GM19035 (cell line): Measurements from ENCODE around the gene PIAS4.

Experiments used
- ATAC-seq: cut with Tn5 transposase; IDR thresholded peaks from one replicate; pipeline ENCODE4 v1.9.1; 2021; ENCODE audit not compliant: unreplicated experiment

PIAS4 gene

GRCh38 chr19:4058693-4059452 lies 51.3 kb downstream of the PIAS4 start:
- ATAC-seq = no peak

GRCh38 chr19:4059453-4059871 lies 51.9 kb downstream of the PIAS4 start:
- no peak for ATAC-seq

- no peak for ATAC-seq
Observed at GRCh38 chr19:4059891-4060620, 52.5 kb downstream of the PIAS4 start.

GRCh38 chr19:4060621-4061177 lies 53.2 kb downstream of the PIAS4 start:
- ATAC-seq = no peak

- ATAC-seq = no peak
Observed at GRCh38 chr19:4061178-4061682, 53.7 kb downstream of the PIAS4 start.

- ATAC-seq = no peak
Observed at GRCh38 chr19:4061683-4062418, 54.3 kb downstream of the PIAS4 start.

- no peak for ATAC-seq
Observed at GRCh38 chr19:4062419-4063368, 55.2 kb downstream of the PIAS4 start.

- no peak for ATAC-seq
Observed at GRCh38 chr19:4063369-4064148, 56.0 kb downstream of the PIAS4 start.

GRCh38 chr19:4064149-4064495 lies 56.6 kb downstream of the PIAS4 start:
- no peak for ATAC-seq

GRCh38 chr19:4064496-4065260 lies 57.1 kb downstream of the PIAS4 start:
- ATAC-seq = peak; percentile 4

GRCh38 chr19:4065430-4066175 lies 58.1 kb downstream of the PIAS4 start:
- ATAC-seq = peak; percentile 67

GRCh38 chr19:4066176-4066606 lies 58.7 kb downstream of the PIAS4 start:
- no peak for ATAC-seq

- ATAC-seq = no peak
Observed at GRCh38 chr19:4066682-4067395, 59.3 kb downstream of the PIAS4 start, which contains the start of gene ZBTB7A. Gene ZBTB7A (minus strand): TSS chr19:4066899. CDS start chr19:4055232, 11,667 bp downstream.

GRCh38 chr19:4067396-4068046 lies 60.0 kb downstream of the PIAS4 start:
- no peak for ATAC-seq

GRCh38 chr19:4068047-4068966 lies 60.8 kb downstream of the PIAS4 start:
- no peak for ATAC-seq
